Left ventricle myocardium superior (tissue), 1 donor: ENCODE measurements around the gene PPHLN1. TPM values are rescaled to one million over a fixed set of nuclear protein-coding genes. Genes with fewer than 3 reads are reported as not detected.
"Not testable (repeated sequence)": the region's sequence is repeated elsewhere in the genome, so short reads cannot be mapped to it uniquely, and the experiment has no call there.

ENCODE experiments used
- ATAC-seq: fragments of 200-7000 bp; cut with Tn5 transposase; one replicate; pipeline ENCODE4 v1.9.1; 2020; ENCODE audit warnings: mild to moderate bottlenecking, moderate library complexity
- DNase-seq: peaks from one replicate; pipeline ENCODE4 v3.0.0-alpha.2; 2020
- intact Hi-C: fragments of 100-400 bp; cut with micrococcal nuclease; formaldehyde crosslinking; loops from one replicate; pipeline ENCODE4 v1.11.0; 2022
- total RNA-seq: library from RNA; stranded (reverse); fragmentation: NEBNext Ultra II Directional; extraction: Animal tissue kit (Norgen Biotek cat#: 25700); gene quantifications from one replicate; pipeline ENCODE4 v1.2.1, GENCODE V29; 2021
- donor health status: DM: no; HTN: yes; CAD: no; lungs with severe emphysema.

The PPHLN1 gene
- total RNA-seq, 1 donor from 2014 or later: 27.8 TPM

- DNase-seq (no peak), ATAC-seq (no peak)
- intact Hi-C loops: no loop called here
These were observed 10.9 kb upstream of the PPHLN1 start for GRCh38 chr12:42315108-42315507.

DNA sequence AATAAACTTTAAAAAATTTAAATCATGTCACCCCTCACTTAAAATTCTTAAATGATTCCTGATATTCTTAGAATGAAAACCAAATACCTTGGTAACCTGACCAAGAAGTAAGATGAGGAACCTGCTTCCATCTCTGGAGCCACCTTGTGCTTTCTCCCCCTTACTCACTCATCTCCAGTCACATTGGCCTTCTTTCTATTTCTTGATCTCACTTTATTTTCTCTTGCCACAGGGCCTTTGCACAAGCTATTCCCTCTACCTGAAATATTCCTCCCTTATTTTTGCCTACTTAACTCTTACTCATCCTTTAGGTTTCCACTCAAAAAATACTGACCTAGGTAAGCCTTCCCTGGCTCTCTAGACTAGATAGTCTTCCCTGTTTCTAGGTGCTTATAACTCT is 5.2 kb upstream of the PPHLN1 start:
- no peak for ATAC-seq
- intact Hi-C loops: no loop called here
- DNase-seq: no peak

- no peak for ATAC-seq
- intact Hi-C loops: no loop called here
- no peak for DNase-seq
These were observed 3.4 kb upstream of the PPHLN1 start for GRCh38 chr12:42322567-42322966.

GRCh38 chr12:42323856-42324255 is 2.1 kb upstream of the PPHLN1 start:
- intact Hi-C loops: no loop called here

DNA sequence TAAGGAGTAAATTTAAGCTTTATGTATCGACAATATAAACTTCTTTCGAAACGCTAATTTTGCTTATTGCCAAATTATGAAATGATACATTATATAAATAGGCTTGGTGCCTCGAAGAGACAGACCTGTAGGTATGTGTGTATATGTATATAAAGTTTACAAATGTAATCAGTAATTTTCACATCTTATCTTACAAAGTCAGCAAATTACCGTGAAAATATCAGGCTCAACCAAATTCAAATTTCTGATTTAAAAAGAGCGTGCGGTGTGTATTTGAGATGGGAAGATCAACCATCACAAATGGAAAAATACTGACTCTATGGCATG is 678 bp upstream of the PPHLN1 start:
- no peak for ATAC-seq
- intact Hi-C loops: no loop called here

More at GRCh38 chr12:42323856-42324255, 2.1 kb upstream of the PPHLN1 start:
- ATAC-seq (no peak), DNase-seq (no peak)

GRCh38 chr12:42326541-42327226 is 717 bp downstream of the PPHLN1 start:
- DNase-seq: no peak
- intact Hi-C loops: no loop called here
- peak; percentile 16 for ATAC-seq

More for the DNA sequence above, 678 bp upstream of the PPHLN1 start:
- DNase-seq: no peak

- no peak for ATAC-seq
- no peak for DNase-seq
- intact Hi-C loops: no loop called here
These were observed 1.2 kb downstream of the PPHLN1 start for GRCh38 chr12:42327227-42327590.

- ATAC-seq, DNase-seq: not testable (repeated sequence)
- intact Hi-C loops: loop anchor here (5.0 to 10.0 kb wide), 2 partner anchors 93 to 1055 kb away; partner anchors contain the start of gene YAF2
These were observed 4.1 kb downstream of the PPHLN1 start for GRCh38 chr12:42330097-42330496.

DNA sequence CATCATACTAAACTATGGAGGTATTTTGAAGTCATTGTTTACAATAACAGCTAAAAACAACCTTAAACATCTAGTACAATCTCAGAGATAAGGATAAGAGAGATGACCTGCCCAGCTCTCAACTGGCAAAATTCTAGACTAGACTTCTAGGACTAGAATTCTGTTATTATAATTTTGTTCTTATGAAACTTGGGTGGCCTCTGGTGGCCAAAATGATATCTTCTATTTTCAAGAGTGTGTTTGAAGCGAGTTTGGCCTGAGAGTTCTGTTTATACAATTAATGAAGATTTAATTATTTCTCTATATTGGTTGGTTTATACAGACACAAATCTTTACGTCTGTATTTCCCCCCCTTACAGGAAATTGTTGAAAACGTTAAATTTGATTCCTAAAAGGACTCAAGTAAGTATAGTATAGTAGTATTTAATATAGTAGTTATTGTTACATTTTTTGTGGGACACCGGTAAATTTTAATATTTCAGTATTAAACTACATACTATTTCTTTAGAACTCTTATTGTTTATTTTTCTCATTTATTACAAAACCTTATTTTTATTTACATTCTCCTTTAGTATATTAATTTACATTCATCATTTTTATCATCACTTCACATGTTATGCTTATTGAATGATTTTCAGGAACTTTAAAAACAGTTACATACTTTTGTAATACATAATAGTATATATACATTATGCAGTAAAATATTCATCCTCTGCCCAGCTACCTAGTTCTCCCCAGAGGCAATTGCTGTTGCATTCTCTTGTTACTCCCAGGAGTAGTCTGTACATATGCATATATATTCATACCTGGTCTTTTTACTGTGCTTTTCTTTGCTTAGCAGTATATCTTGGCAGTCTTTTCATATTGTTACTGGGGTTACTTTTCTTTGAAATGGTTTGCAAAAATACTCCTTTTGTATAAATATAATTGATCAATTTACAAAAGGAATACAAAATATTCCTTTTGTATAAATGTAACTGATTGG is 6.6 kb downstream of the PPHLN1 start:
- no peak for DNase-seq
- peak; percentile 51 for ATAC-seq
- intact Hi-C loops: loop anchor here (5.0 to 10.0 kb wide), 2 partner anchors 95 to 1058 kb away; partner anchors contain the start of gene YAF2

- intact Hi-C loops: loop anchor here (10.0 kb wide), 1 partner anchor 1061 kb away; no protein-coding TSS in a partner anchor
- DNase-seq (no peak), ATAC-seq (no peak)
These were observed 10.3 kb downstream of the PPHLN1 start for GRCh38 chr12:42336286-42336685.

DNA sequence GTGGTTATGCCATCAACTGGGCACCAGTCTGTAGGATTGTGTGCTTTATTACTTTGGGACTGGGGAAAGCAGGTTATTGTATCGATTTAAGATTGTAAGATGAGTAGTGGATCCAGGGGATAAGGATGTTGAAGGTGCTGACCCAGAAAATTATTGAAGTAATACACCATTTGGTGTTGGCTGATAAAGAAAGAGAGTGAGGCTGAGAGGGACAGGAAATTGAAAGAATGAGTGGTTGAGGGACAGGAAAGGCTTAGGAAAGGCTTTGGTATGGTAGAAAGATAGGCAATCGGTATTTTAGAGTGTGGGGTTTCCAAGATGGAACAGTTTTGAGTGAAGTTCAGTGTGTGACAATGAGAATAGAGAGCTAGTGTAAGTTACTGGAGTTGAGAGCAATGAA is 12.3 kb downstream of the PPHLN1 start:
- DNase-seq: no peak
- ATAC-seq: no peak
- intact Hi-C loops: loop anchor here (2.0 to 10.0 kb wide), 2 partner anchors 209 to 1063 kb away; no protein-coding TSS in a partner anchor

GRCh38 chr12:42342028-42342427 is 16.1 kb downstream of the PPHLN1 start:
- intact Hi-C loops: no loop called here
- DNase-seq (no peak), ATAC-seq (no peak)

DNA sequence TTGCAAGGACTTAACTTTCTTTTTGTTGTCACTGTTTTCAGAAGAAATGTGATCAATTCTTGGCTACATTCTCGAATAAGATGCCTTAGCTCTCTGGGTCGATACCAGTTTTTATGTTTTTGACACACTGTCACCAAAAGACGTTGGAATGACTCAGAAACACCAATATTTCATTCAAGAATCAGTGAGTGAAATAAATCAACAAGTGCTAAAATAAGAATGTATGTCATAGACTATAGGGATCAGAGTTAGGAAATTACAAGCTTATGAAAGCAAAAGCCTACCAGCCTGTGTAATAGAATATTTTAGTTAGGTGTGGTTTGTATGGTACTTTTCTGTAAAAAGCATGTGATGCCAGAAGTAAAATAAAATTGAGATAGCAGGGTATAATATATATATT is 17.8 kb downstream of the PPHLN1 start:
- intact Hi-C loops: no loop called here
- DNase-seq (no peak), ATAC-seq (no peak)

- intact Hi-C loops: no loop called here
- DNase-seq (no peak), ATAC-seq (no peak)
These were observed 20.5 kb downstream of the PPHLN1 start for GRCh38 chr12:42346403-42347002.

DNA sequence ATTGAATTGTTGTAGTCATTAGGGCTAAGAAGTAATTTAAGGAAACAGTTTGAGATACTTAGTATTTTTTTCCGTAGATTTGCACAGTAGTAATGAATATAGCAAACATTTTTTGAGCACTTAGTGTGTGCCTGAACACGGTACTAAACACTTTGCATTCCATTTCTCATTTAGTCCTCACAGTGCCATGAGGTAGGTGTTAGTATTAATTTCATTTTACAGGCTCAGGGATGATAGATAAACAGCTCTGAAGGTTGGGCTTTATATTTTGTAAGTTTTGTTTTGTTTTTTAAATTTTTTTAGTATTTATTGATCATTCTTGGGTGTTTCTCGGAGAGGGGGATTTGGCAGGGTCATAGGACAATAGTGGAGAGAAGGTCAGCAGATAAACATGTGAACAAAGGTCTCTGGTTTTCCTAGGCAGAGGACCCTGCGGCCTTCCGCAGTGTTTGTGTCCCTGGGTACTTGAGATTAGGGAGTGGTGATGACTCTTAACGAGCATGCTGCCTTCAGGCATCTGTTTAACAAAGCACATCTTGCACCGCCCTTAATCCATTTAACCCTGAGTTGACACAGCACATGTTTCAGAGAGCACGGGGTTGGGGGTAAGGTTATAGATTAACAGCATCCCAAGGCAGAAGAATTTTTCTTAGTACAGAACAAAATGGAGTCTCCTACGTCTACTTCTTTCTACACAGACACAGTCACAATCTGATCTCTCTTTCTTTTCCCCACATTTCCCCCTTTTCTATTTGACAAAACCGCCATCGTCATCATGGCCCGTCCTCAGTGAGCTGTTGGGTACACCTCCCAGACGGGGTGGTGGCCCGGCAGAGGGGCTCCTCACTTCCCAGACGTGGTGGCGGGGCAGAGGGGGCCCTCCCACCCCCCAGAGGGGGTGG is 23.4 kb downstream of the PPHLN1 start:
- DNase-seq, intact Hi-C loops: not testable (repeated sequence)
- ATAC-seq: peak; percentile 58

- intact Hi-C loops, DNase-seq, ATAC-seq: not testable (repeated sequence)
These were observed 24.0 kb downstream of the PPHLN1 start for GRCh38 chr12:42350021-42350407.

DNA sequence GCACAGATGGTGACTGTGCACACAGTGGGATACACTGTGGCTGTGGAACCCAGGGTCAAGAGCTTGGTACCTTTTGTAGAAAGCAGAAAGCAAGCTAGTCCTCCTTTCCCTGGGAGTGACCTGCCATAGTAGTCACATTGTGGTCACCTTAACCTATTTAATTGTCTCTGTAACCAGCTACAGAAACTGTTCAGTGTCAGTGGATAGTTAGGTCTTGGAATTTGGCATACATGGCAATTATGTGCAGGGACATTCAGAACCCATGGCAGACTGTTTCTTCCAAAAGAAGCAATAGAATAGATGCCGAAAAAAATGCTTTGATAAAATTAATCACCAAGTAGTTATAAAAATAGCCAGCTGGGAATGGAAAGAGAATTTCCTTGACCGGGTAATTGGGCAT is 30.4 kb downstream of the PPHLN1 start:
- DNase-seq: no peak
- peak; percentile 87 for ATAC-seq
- intact Hi-C loops: no loop called here

DNA sequence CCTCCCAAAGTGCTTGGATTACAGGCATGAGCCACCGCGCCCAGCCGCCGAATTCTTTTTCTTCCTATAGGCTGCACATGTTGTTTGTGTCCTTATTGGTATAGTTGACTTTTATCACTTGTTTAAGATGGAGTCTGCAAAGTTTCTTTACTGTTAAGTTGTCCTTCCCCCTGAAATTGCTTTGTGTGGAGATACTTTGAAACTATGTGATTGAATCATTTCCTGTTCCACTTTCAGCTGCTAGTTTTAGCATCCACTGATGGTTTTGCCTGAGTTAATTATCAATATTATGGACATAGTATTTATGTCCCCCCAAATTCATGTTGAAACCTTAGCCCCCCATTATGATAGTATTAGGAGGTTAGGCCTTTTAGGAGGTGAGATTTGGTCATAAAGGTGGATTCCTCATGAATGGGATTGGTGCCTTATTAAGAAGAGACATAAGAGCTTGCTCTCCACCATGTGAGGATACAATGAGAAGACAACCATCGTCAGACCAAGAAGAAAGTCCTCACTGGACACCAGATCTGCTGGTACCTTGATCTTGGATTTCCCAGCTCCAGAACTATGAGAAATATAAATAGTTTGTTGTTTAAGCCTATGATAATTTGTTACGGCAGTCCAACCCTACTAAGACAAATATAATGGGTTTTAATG is 34.9 kb downstream of the PPHLN1 start:
- DNase-seq (no peak), ATAC-seq (no peak)
- intact Hi-C loops: no loop called here
